ENCODE results near the gene GLDC.
"Not testable (repeated sequence)": the region's sequence is repeated elsewhere in the genome, so short reads cannot be mapped to it uniquely, and the experiment has no call there.

Gene GLDC

GRCh38 chr9:6562871-6563430 is 82.6 kb downstream of the GLDC start:
- DNase-seq, result no peak

- DNase-seq, result no peak
These were observed 83.3 kb downstream of the GLDC start for GRCh38 chr9:6562201-6562600.

- no peak for DNase-seq
These were observed 87.5 kb downstream of the GLDC start for GRCh38 chr9:6557883-6558616.

GRCh38 chr9:6553866-6554265 is 91.7 kb downstream of the GLDC start:
- no peak for DNase-seq

GRCh38 chr9:6552498-6553121 is 92.9 kb downstream of the GLDC start:
- no peak for DNase-seq

GRCh38 chr9:6552033-6552432 is 93.5 kb downstream of the GLDC start:
- peak; percentile 17 for DNase-seq

GRCh38 chr9:6551136-6551535 is 94.4 kb downstream of the GLDC start:
- no peak for DNase-seq

- DNase-seq, result peak; percentile 46
These were observed 96.3 kb downstream of the GLDC start for GRCh38 chr9:6549106-6549800.

- DNase-seq, result no peak
These were observed 100.4 kb downstream of the GLDC start for GRCh38 chr9:6545017-6545691.

GRCh38 chr9:6543204-6543603 is 102.3 kb downstream of the GLDC start:
- no peak for DNase-seq

- not testable (repeated sequence) for DNase-seq
These were observed 102.9 kb downstream of the GLDC start for GRCh38 chr9:6542617-6543016.

- no peak for DNase-seq
These were observed 106.9 kb downstream of the GLDC start for GRCh38 chr9:6538666-6539071.

- no peak for DNase-seq
These were observed 109.9 kb downstream of the GLDC start for GRCh38 chr9:6535594-6535993.

GRCh38 chr9:6525326-6526045 is 120.0 kb downstream of the GLDC start:
- DNase-seq, result no peak

GRCh38 chr9:6522263-6522662 is 123.3 kb downstream of the GLDC start:
- DNase-seq, result no peak

GRCh38 chr9:6512085-6512657 is 133.4 kb downstream of the GLDC start:
- DNase-seq, result no peak

- no peak for DNase-seq
These were observed 139.0 kb downstream of the GLDC start for GRCh38 chr9:6506571-6506970.

GRCh38 chr9:6502399-6502798 is 143.1 kb downstream of the GLDC start:
- DNase-seq, result no peak

GRCh38 chr9:6501526-6502210 is 143.9 kb downstream of the GLDC start:
- no peak for DNase-seq

GRCh38 chr9:6498982-6499381 is 146.5 kb downstream of the GLDC start:
- no peak for DNase-seq

GRCh38 chr9:6495466-6495865 is 150.1 kb downstream of the GLDC start:
- DNase-seq, result no peak

GRCh38 chr9:6490863-6491262 is 154.7 kb downstream of the GLDC start:
- no peak for DNase-seq
